ENCODE data around the gene CAPRIN2.
A peak's percentile ranks its signal among the peaks of the same experiment; 100 is the strongest.

Gene CAPRIN2

GRCh38 chr12:30700216-30700900 lies 54.4 kb downstream of the CAPRIN2 start:
- DNase-seq (ENCODE audit: low read depth in 2 of 2), result no peak

- DNase-seq (ENCODE audit: low read depth in 2 of 2), result no peak
Observed at GRCh38 chr12:30698346-30698745, 56.4 kb downstream of the CAPRIN2 start.

- no peak for DNase-seq (ENCODE audit: low read depth in 2 of 2)
Observed at GRCh38 chr12:30696943-30697342, 57.8 kb downstream of the CAPRIN2 start.

- DNase-seq (ENCODE audit: low read depth in 2 of 2), result no peak
Observed at GRCh38 chr12:30696486-30696885, 58.3 kb downstream of the CAPRIN2 start.

- DNase-seq (ENCODE audit: low read depth in 2 of 2), result no peak
Observed at GRCh38 chr12:30696103-30696408, 58.7 kb downstream of the CAPRIN2 start.

- DNase-seq (ENCODE audit: low read depth in 2 of 2), result peak; percentile 74 to 79
Observed at GRCh38 chr12:30695199-30696102, 59.3 kb downstream of the CAPRIN2 start, which contains the start of gene IPO8. Gene IPO8, minus strand, starts transcription at chr12:30695869. Its CDS starts 222 bp downstream, at chr12:30695647.

GRCh38 chr12:30694412-30695198 lies 60.1 kb downstream of the CAPRIN2 start:
- no peak for DNase-seq (ENCODE audit: low read depth in 2 of 2)

GRCh38 chr12:30692470-30692869 lies 62.3 kb downstream of the CAPRIN2 start:
- no peak for DNase-seq (ENCODE audit: low read depth in 2 of 2)

GRCh38 chr12:30691122-30691879 lies 63.5 kb downstream of the CAPRIN2 start:
- no peak for DNase-seq (ENCODE audit: low read depth in 2 of 2)

GRCh38 chr12:30687265-30687986 lies 67.3 kb downstream of the CAPRIN2 start:
- no peak for DNase-seq (ENCODE audit: low read depth in 2 of 2)

- DNase-seq (ENCODE audit: low read depth in 2 of 2), result no peak
Observed at GRCh38 chr12:30679241-30679640, 75.5 kb downstream of the CAPRIN2 start.

- no peak for DNase-seq (ENCODE audit: low read depth in 2 of 2)
Observed at GRCh38 chr12:30678221-30678620, 76.5 kb downstream of the CAPRIN2 start.

- DNase-seq (ENCODE audit: low read depth in 2 of 2), result no peak
Observed at GRCh38 chr12:30661210-30661609, 93.5 kb downstream of the CAPRIN2 start.
